ENCODE data around the gene C20orf204. TPM values are rescaled to one million over a fixed set of nuclear protein-coding genes. Genes with fewer than 3 reads are reported as not detected.
"Not testable (repeated sequence)": the region's sequence is repeated elsewhere in the genome, so short reads cannot be mapped to it uniquely, and the experiment has no call there.

C20orf204 gene
- total RNA-seq, 4 donors from 2014 or later: 0.26 to 0.57 (median 0.57) TPM; not detected in 1

- Histone ChIP-seq H3K36me3 (peaks cover 13 to 95% (median 18%) of the 10 kb centered on the region in 3 donors), H3K4me1 (peaks cover 22 to 57% (median 26%) of the 10 kb centered on the region in 3 donors), H3K9me3 (no peaks in the 10 kb centered on the region), H3K27me3 (no peaks in the 10 kb centered on the region), H3K27ac (no peak overlapping the region), H3K4me3 (no peak overlapping the region)
- DNase-seq: no peak
- intact Hi-C loops (cut with DNase I): no loop called here
- WGBS, 2 donors: 82 to 86% methylated on average over 5 to 8 of the region's 10 CpGs
- TF ChIP-seq, protein P1, sequence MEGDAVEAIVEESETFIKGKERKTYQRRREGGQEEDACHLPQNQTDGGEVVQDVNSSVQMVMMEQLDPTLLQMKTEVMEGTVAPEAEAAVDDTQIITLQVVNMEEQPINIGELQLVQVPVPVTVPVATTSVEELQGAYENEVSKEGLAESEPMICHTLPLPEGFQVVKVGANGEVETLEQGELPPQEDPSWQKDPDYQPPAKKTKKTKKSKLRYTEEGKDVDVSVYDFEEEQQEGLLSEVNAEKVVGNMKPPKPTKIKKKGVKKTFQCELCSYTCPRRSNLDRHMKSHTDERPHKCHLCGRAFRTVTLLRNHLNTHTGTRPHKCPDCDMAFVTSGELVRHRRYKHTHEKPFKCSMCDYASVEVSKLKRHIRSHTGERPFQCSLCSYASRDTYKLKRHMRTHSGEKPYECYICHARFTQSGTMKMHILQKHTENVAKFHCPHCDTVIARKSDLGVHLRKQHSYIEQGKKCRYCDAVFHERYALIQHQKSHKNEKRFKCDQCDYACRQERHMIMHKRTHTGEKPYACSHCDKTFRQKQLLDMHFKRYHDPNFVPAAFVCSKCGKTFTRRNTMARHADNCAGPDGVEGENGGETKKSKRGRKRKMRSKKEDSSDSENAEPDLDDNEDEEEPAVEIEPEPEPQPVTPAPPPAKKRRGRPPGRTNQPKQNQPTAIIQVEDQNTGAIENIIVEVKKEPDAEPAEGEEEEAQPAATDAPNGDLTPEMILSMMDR (IDR thresholded peaks at IDR 0.05): no peak
- TF ChIP-seq POLR2A (IDR thresholded peaks at IDR 0.05): no peak
These were observed 29.5 kb upstream of the C20orf204 start for GRCh38 chr20:64006490-64006889.

GRCh38 chr20:64006902-64007301, 29.1 kb upstream of the C20orf204 start:
- H3K27me3 ChIP-seq: no peaks in the 10 kb centered on the region
- no peaks in the 10 kb centered on the region for H3K9me3 ChIP-seq
- no peak for DNase-seq
- peaks cover 13 to 94% (median 16%) of the 10 kb centered on the region in 3 donors for H3K36me3 ChIP-seq
- TF ChIP-seq, protein P1 (IDR thresholded peaks at IDR 0.05): no peak
- TF ChIP-seq POLR2A (IDR thresholded peaks at IDR 0.05): no peak
- intact Hi-C loops (cut with DNase I): no loop called here
- 84 to 90% methylated on average over 2 of the region's 3 CpGs for WGBS, 2 donors
- H3K4me3 ChIP-seq: no peak overlapping the region
- no peak overlapping the region for H3K27ac ChIP-seq
- peaks cover 22 to 57% (median 26%) of the 10 kb centered on the region in 3 donors for H3K4me1 ChIP-seq

DNA sequence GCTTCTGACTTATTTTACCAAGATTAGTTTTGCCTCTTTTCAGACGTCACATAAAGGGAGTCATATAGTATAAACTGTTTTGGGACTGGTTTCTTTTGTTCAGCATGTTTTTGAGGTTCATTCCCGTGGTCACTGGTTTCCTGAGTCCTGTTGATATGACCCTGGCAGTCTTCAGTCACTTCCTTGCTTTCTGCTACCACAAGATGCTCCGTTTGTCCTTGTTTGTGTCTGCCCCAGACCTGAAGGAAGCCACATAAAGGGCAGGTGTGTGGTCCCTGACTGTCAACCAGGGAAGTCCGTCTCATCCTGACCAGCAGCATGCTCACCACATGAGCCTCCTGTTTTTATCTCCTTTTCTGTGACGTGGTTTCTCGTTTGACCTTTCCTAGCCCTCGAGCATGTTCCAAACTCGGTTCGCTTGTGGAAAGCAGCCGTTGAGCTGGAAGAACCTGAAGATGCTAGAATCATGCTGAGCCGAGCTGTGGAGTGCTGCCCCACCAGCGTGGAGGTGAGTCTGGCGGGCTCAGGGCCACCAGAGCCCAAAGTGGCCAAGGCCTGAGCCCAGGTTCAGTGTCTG, 26.1 kb upstream of the C20orf204 start:
- Histone ChIP-seq H3K27ac (no peak overlapping the region), H3K9me3 (no peaks in the 10 kb centered on the region), H3K27me3 (no peaks in the 10 kb centered on the region), H3K36me3 (peaks cover 17 to 87% (median 23%) of the 10 kb centered on the region in 3 donors), H3K4me3 (no peak overlapping the region), H3K4me1 (peaks cover 3 to 36% (median 7%) of the 10 kb centered on the region in 3 donors)
- no peak for DNase-seq
- intact Hi-C loops (cut with DNase I): no loop called here
- TF ChIP-seq, protein P1 (IDR thresholded peaks at IDR 0.05): no peak
- TF ChIP-seq POLR2A (IDR thresholded peaks at IDR 0.05): no peak
- 86 to 91% methylated on average over 9 to 11 of the region's 13 CpGs for WGBS, 2 donors

DNA sequence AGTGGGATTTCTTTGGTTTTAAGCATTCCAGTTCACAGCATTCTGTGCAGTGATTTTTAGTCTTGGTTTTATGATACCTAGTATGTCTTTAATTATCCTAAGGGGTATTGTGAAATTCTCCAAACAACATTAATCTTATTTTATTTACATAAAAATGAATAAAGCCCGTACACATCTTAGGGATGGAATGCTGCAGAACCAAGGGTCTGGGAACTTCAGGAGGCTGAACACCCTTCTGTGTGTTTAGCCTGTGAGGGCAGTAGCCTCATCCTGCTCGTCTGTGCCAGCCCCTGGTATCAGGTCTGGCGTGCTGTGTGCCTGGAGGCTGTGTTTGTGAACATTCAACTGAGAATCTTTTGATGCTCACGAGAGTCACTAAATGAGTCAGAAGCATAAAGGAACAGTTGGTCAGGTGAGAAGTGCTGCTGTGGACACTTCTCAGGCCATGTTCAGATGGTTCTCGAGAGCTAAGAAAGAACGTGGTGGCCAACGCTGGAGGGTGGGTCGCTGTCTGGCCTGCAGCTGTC, 25.2 kb upstream of the C20orf204 start:
- Histone ChIP-seq H3K27ac (no peak overlapping the region), H3K4me1 (peaks cover 3 to 35% (median 3%) of the 10 kb centered on the region in 3 donors), H3K4me3 (no peak overlapping the region), H3K27me3 (no peaks in the 10 kb centered on the region), H3K9me3 (no peaks in the 10 kb centered on the region), H3K36me3 (peaks cover 17 to 87% (median 29%) of the 10 kb centered on the region in 3 donors)
- DNase-seq: no peak
- TF ChIP-seq POLR2A (IDR thresholded peaks at IDR 0.05): no peak
- TF ChIP-seq, protein P1 (IDR thresholded peaks at IDR 0.05): no peak
- intact Hi-C loops (cut with DNase I): no loop called here
- 64 to 73% methylated on average over 7 to 8 of the region's 8 CpGs for WGBS, 2 donors

GRCh38 chr20:64011366-64011779, 24.6 kb upstream of the C20orf204 start:
- Histone ChIP-seq H3K27me3 (no peaks in the 10 kb centered on the region), H3K9me3 (no peaks in the 10 kb centered on the region), H3K27ac (peak overlapping the region in 2 of 4 donors; percentile 22 to 31), H3K4me3 (no peak overlapping the region), H3K4me1 (peaks cover 0 to 30% (median 3%) of the 10 kb centered on the region in 3 donors), H3K36me3 (peaks cover 17 to 87% (median 29%) of the 10 kb centered on the region in 3 donors)
- no peak for TF ChIP-seq POLR2A (IDR thresholded peaks at IDR 0.05)
- TF ChIP-seq, protein P1 (IDR thresholded peaks at IDR 0.05): no peak
- 94% methylated on average over 12 to 16 of the region's 16 CpGs for WGBS, 2 donors
- intact Hi-C loops (cut with DNase I): no loop called here
- DNase-seq: no peak

DNA sequence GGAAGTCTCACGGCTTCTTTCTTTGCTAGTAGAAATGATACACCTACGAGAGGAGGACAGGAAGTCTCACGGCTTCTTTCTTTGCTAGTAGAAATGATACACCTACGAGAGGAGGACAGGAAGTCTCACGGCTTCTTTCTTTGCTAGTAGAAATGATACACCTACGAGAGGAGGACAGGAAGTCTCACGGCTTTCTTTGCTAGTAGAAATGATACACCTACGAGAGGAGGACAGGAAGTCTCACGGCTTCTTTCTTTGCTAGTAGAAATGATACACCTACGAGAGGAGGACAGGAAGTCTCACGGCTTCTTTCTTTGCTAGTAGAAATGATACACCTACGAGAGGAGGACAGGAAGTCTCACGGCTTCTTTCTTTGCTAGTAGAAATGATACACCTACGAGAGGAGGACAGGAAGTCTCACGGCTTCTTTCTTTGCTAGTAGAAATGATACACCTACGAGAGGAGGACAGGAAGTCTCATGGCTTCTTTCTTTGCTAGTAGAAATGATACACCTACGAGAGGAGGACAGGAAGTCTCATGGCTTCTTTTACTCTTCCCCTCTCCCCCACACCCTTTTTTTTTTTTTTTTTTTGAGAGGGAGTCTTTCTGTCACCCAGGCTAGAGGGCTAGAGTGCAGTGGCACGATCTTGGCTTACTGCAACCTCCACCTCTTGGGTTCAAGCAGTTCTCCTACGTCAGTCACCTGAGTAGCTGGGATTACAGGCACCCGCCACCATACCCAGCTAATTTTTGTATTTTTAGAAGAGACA, 23.4 kb upstream of the C20orf204 start:
- 68 to 75% methylated on average over 5 to 8 of the region's 20 CpGs for whole genome bisulfite sequencing, 2 donors
- H3K36me3 ChIP-seq: peaks cover 22 to 91% (median 39%) of the 10 kb centered on the region in 3 donors
- DNase-seq; H3K27me3 ChIP-seq; intact Hi-C loops (cut with DNase I); H3K9me3 ChIP-seq; H3K4me3 ChIP-seq: not testable (repeated sequence)
- peak overlapping the region in 1 of 4 donors; percentile 52 for H3K27ac ChIP-seq
- peaks cover 0 to 18% (median 2%) of the 10 kb centered on the region in 3 donors for H3K4me1 ChIP-seq

Data from esophagus squamous epithelium (tissue), 5 donors.